H9 (cell line): ENCODE data around the gene SLCO3A1. TPM values are rescaled to one million over a fixed set of nuclear protein-coding genes. Genes with fewer than 3 reads are reported as not detected.

ENCODE experiments used
- DNase-seq: peaks from one replicate; pipeline ENCODE4 v3.0.0-alpha.2; 2017
- H2AFZ ChIP-seq: one replicate; pipeline ENCODE4 v1.6.1; 2013; ENCODE audit warnings: mild to moderate bottlenecking, low read length, control low read depth, moderate library complexity
- H2AK5ac ChIP-seq: 2 replicates; pipeline ENCODE4 v1.6.1; 2013; ENCODE audit warnings: low read length, control low read depth, mixed read lengths; ENCODE audit not compliant: insufficient read length
- H2BK120ac ChIP-seq: one replicate; pipeline ENCODE4 v1.6.1; 2013; ENCODE audit warnings: low read depth, mild to moderate bottlenecking, low read length, control low read depth, inconsistent platforms; ENCODE audit not compliant: poor library complexity, severe bottlenecking
- H2BK12ac ChIP-seq: 2 replicates; pipeline ENCODE4 v1.6.1; 2013; ENCODE audit warnings: low read length, control low read depth, mixed read lengths, low read depth; ENCODE audit not compliant: insufficient read length
- H2BK15ac ChIP-seq: 2 replicates; pipeline ENCODE4 v1.6.1; 2013; ENCODE audit warnings: low read depth, low read length, control low read depth
- H2BK20ac ChIP-seq: one replicate; pipeline ENCODE4 v1.6.1; 2013; ENCODE audit warnings: low read depth, mild to moderate bottlenecking, low read length, control low read depth, inconsistent platforms; ENCODE audit not compliant: poor library complexity, severe bottlenecking
- H2BK5ac ChIP-seq: 2 replicates; pipeline ENCODE4 v1.6.1; 2013; ENCODE audit warnings: low read length, control low read depth, mixed read lengths; ENCODE audit not compliant: insufficient read length
- H3K14ac ChIP-seq: 2 replicates; pipeline ENCODE4 v1.6.1; 2013; ENCODE audit warnings: low read length, control low read depth; ENCODE audit not compliant: insufficient read depth
- H3K18ac ChIP-seq: 2 replicates; pipeline ENCODE4 v1.6.1; 2013; ENCODE audit warnings: low read depth, mild to moderate bottlenecking, mixed read lengths, low read length, control low read depth; ENCODE audit not compliant: insufficient read length
- H3K23ac ChIP-seq: 2 replicates; pipeline ENCODE4 v1.6.1; 2013; ENCODE audit warnings: low read length, control low read depth, mixed read lengths, low read depth; ENCODE audit not compliant: insufficient read length
- H3K23me2 ChIP-seq: 2 replicates; pipeline ENCODE4 v1.6.1; 2013; ENCODE audit warnings: low read depth, mild to moderate bottlenecking, mixed read lengths, low read length, control low read depth; ENCODE audit not compliant: insufficient read length, poor library complexity, severe bottlenecking
- H3K27ac ChIP-seq: 2 replicates; pipeline ENCODE4 v1.5.1; 2013; ENCODE audit warnings: low read length, control low read depth, mixed read lengths, low read depth; ENCODE audit not compliant: insufficient read length
- H3K27me3 ChIP-seq: 2 replicates; pipeline ENCODE4 v1.6.1; 2013; ENCODE audit warnings: low read length, control low read depth, inconsistent platforms; ENCODE audit not compliant: insufficient read depth
- H3K4ac ChIP-seq: 2 replicates; pipeline ENCODE4 v1.6.1; 2013; ENCODE audit warnings: low read depth, mild to moderate bottlenecking, control low read depth, inconsistent platforms, low read length, moderate library complexity
- H3K4me1 ChIP-seq: 2 replicates; pipeline ENCODE4 v1.6.1; 2013; ENCODE audit warnings: low read length, control low read depth, inconsistent platforms; ENCODE audit not compliant: insufficient read depth
- H3K4me2 ChIP-seq: 2 replicates; pipeline ENCODE4 v1.6.1; 2013; ENCODE audit warnings: low read length, control low read depth, mixed read lengths; ENCODE audit not compliant: insufficient read length, insufficient read depth
- H3K56ac ChIP-seq: 2 replicates; pipeline ENCODE4 v1.6.1; 2013; ENCODE audit warnings: low read depth, mild to moderate bottlenecking, mixed read lengths, low read length, control low read depth; ENCODE audit not compliant: insufficient read length
- H3K79me1 ChIP-seq: 2 replicates; pipeline ENCODE4 v1.6.1; 2013; ENCODE audit warnings: low read depth, mild to moderate bottlenecking, moderate library complexity, low read length, control low read depth, inconsistent platforms; ENCODE audit not compliant: insufficient read depth, poor library complexity, severe bottlenecking
- H3K79me2 ChIP-seq: 2 replicates; pipeline ENCODE4 v1.6.1; 2013; ENCODE audit warnings: low read length, control low read depth, inconsistent platforms; ENCODE audit not compliant: insufficient read depth
- H3K9ac ChIP-seq: 2 replicates; pipeline ENCODE4 v1.6.1; 2013; ENCODE audit warnings: low read length, control low read depth, mixed read lengths; ENCODE audit not compliant: insufficient read length; ENCODE audit errors: extremely low read depth
- H3K9me3 ChIP-seq: one replicate; pipeline ENCODE4 v1.6.1; 2013; ENCODE audit warnings: low read depth, low read length, inconsistent platforms; ENCODE audit not compliant: control insufficient read depth
- H3T11ph ChIP-seq: one replicate; pipeline ENCODE4 v1.6.1; 2013; ENCODE audit warnings: mild to moderate bottlenecking, low read length, control low read depth, inconsistent platforms
- H4K20me1 ChIP-seq: one replicate; pipeline ENCODE4 v1.6.1; 2013; ENCODE audit not compliant: control insufficient read depth, insufficient read length, insufficient read depth
- H4K5ac ChIP-seq: 2 replicates; pipeline ENCODE4 v1.6.1; 2013; ENCODE audit warnings: low read depth, mild to moderate bottlenecking, mixed read lengths, low read length, control low read depth; ENCODE audit not compliant: insufficient read length
- H4K8ac ChIP-seq: replicated peaks from 2 replicates; pipeline ENCODE4 v1.6.1; 2013; ENCODE audit warnings: low read length, control low read depth, mixed read lengths, low read depth; ENCODE audit not compliant: insufficient read length
- H4K91ac ChIP-seq: 2 replicates; pipeline ENCODE4 v1.6.1; 2013; ENCODE audit warnings: low read depth, mild to moderate bottlenecking, moderate library complexity, mixed read lengths, low read length, control low read depth; ENCODE audit not compliant: insufficient read length
- H3K27ac Mint-ChIP-seq, 3 experiments: 2 replicates in 2 of 3; 3 replicates in 1 of 3; pipeline ENCODE4 v1.8.0; 2020 to 2021; ENCODE audit warnings: mixed read lengths in 3 of 3, mild to moderate bottlenecking in 1 of 3, moderate library complexity in 1 of 3
- H3K27me3 Mint-ChIP-seq: 2 replicates; pipeline ENCODE4 v1.8.0; 2021; ENCODE audit warnings: low read depth, mild to moderate bottlenecking, moderate library complexity, mixed read lengths
- H3K36me3 Mint-ChIP-seq, 3 experiments: 2 replicates in 2 of 3; 3 replicates in 1 of 3; pipeline ENCODE4 v1.8.0; 2020 to 2021; ENCODE audit warnings: low read depth in 3 of 3, mixed read lengths in 3 of 3; ENCODE audit not compliant: insufficient read depth in 1 of 3
- H3K4me1 Mint-ChIP-seq, 2 experiments: 2 replicates each; pipeline ENCODE4 v1.8.0; 2020; ENCODE audit warnings: mixed read lengths in 2 of 2
- H3K4me3 Mint-ChIP-seq, 2 experiments: 2 replicates in 1 of 2; 3 replicates in 1 of 2; pipeline ENCODE4 v1.8.0; 2020 to 2021; ENCODE audit warnings: mild to moderate bottlenecking in 2 of 2, mixed read lengths in 2 of 2, moderate library complexity in 1 of 2
- H3K9me3 Mint-ChIP-seq, 2 experiments: 2 replicates in 1 of 2; 3 replicates in 1 of 2; pipeline ENCODE4 v1.8.0; 2020; ENCODE audit warnings: mild to moderate bottlenecking in 2 of 2, mixed read lengths in 2 of 2, moderate library complexity in 1 of 2
- WGBS: extraction: QIAGEN DNeasy Blood & Tissue Kit; methylation state at CpG from one replicate; pipeline ENCODE4 v1.1.7; 2013; ENCODE audit warnings: missing lambda C conversion rate, low lambda C conversion rate, mixed read lengths; ENCODE audit not compliant: insufficient read length; ENCODE audit errors: extremely low coverage; 5-methylcytosine and 5-hydroxymethylcytosine counted together
- total RNA-seq: library from RNA; stranded (reverse); gene quantifications from 2 replicates; pipeline ENCODE4 v1.2.1, GENCODE V29; 2021
- TF ChIP-seq, protein P1 (sequence below): fragments of 200-600 bp; sonication (generic); conservative IDR thresholded peaks from 3 replicates; pipeline ENCODE4 v1.8.0; 2021; ENCODE audit warnings: antibody characterized with exemption, mild to moderate bottlenecking

Gene SLCO3A1
- total RNA-seq, 1 experiment from 2014 or later = 9.4 TPM

DNA sequence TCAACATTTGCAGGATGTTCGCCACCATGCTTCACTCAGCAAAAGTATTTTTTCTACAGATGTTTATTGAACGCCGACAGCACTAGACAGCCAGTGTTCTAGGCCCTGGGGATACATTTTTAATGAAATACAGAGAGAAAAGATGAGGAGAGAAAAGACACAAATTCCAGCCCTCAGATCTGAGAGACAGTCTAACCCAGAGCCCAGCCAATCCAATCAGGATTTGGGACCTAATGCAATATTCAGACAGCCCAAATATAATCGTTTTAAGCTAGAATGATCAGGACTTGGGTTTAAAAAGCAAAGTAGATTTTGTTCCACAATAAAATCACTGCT, 174.8 kb downstream of the SLCO3A1 start:
- Histone ChIP-seq H4K5ac (no peak overlapping the region), H4K91ac (no peak overlapping the region), H3K23me2 (no peaks in the 10 kb centered on the region), H3K79me2 (no peaks in the 10 kb centered on the region), H2AK5ac (no peak overlapping the region), H4K20me1 (no peaks in the 10 kb centered on the region), H2BK5ac (no peak overlapping the region), H2BK20ac (no peak overlapping the region), H3K27ac (no peak overlapping the region), H2BK15ac (no peak overlapping the region), H2BK120ac (no peak overlapping the region), H2AFZ (no peak overlapping the region), H3K4ac (no peak overlapping the region), H3K23ac (no peak overlapping the region), H2BK12ac (no peak overlapping the region), H3K18ac (no peak overlapping the region), H3K56ac (no peak overlapping the region), H3K27me3 (no peaks in the 10 kb centered on the region), H3K9me3 (no peaks in the 10 kb centered on the region), H3K4me2 (no peak overlapping the region), H3K14ac (no peak overlapping the region), H3K9ac (no peak overlapping the region), H3K4me1 (peaks cover 7% of the 10 kb centered on the region), H4K8ac (no peak overlapping the region), H3K79me1 (no peaks in the 10 kb centered on the region), H3T11ph (no peak overlapping the region)
- H3K36me3 Mint-ChIP-seq = no peaks in the 10 kb centered on the region
- WGBS = no CpG with 5 or more reads among the region's 4 CpGs
- H3K27ac Mint-ChIP-seq = no peak overlapping the region
- TF ChIP-seq, protein P1, sequence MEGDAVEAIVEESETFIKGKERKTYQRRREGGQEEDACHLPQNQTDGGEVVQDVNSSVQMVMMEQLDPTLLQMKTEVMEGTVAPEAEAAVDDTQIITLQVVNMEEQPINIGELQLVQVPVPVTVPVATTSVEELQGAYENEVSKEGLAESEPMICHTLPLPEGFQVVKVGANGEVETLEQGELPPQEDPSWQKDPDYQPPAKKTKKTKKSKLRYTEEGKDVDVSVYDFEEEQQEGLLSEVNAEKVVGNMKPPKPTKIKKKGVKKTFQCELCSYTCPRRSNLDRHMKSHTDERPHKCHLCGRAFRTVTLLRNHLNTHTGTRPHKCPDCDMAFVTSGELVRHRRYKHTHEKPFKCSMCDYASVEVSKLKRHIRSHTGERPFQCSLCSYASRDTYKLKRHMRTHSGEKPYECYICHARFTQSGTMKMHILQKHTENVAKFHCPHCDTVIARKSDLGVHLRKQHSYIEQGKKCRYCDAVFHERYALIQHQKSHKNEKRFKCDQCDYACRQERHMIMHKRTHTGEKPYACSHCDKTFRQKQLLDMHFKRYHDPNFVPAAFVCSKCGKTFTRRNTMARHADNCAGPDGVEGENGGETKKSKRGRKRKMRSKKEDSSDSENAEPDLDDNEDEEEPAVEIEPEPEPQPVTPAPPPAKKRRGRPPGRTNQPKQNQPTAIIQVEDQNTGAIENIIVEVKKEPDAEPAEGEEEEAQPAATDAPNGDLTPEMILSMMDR = no peak
- peaks cover 27 to 44% of the 10 kb centered on the region in 2 experiments for H3K4me1 Mint-ChIP-seq
- no peaks in the 10 kb centered on the region for H3K9me3 Mint-ChIP-seq
- no peak overlapping the region for H3K4me3 Mint-ChIP-seq
- peaks cover 2% of the 10 kb centered on the region; the same call in 1 of the 2 replicates for H3K27me3 Mint-ChIP-seq
- DNase-seq = no peak
